ENCODE measurements around the gene IL1RAP. TPM values are rescaled to one million over a fixed set of nuclear protein-coding genes. Genes with fewer than 3 reads are reported as not detected.

IL1RAP gene
- total and polyA plus RNA-seq, 5 experiments from 2014 or later = 2.2 to 11.3 (median 3.9) TPM

DNA sequence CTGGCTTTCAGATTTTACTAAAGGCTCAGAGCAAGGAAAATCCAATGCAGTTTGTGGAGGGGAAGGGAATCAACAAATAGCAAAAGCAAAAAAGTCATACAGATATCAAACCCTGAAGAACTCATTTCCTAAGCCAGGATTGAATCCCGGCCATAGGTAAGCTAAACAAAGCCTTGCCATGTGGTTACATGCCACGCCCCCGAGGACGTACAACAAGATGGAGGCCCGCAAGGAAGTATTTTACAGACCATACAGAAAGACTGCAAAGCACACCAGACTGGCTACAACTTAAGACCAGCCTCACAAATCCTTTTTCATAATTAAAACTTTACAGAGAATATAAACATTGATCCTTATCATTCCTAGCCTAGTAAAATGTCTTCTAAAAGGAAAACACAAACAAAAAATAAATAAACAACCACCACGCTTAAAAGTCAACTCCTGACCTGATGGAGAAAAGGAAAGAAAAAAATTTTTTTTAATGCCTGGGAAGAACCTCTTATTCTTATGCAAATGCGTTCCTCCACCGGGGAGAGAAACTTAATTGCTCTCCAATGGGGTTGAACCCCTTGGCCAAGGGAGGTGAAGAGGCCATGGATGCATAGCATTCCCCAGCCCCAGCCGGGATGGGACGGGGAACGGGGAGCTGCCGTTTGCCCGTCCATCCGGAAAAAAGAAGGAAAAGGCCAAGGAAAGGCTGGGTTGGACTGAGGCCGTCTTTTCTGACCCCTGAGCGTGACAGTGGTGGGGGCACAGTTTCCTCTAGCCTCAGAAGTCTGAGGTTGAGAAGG lies 39.3 kb downstream of the IL1RAP start:
- peaks cover 0 to 18% (median 0%) of the 10 kb centered on the region in 9 donors for H3K9me3 Mint-ChIP-seq
- no peak for DNase-seq
- peaks cover 5 to 54% (median 26%) of the 10 kb centered on the region in 3 donors for H3K36me3 Mint-ChIP-seq
- no peak for ATAC-seq
- H3K27me3 Mint-ChIP-seq = no peaks in the 10 kb centered on the region
- H3K4me1 Mint-ChIP-seq = peaks cover 0 to 13% (median 3%) of the 10 kb centered on the region in 4 donors
- H3K27ac Mint-ChIP-seq = no peak overlapping the region
- H3K4me3 Mint-ChIP-seq = no peak overlapping the region
- POLR2A ChIA-PET = no interaction called here

GRCh38 chr3:190554197-190554596 lies 40.3 kb downstream of the IL1RAP start:
- DNase-seq = no peak
- POLR2A ChIA-PET = no interaction called here
- no peak for ATAC-seq
- Mint-ChIP-seq H3K9me3 (peaks cover 0 to 20% (median 4%) of the 10 kb centered on the region in 9 donors), H3K36me3 (peaks cover 8 to 61% (median 34%) of the 10 kb centered on the region in 3 donors), H3K4me3 (no peak overlapping the region), H3K27me3 (no peaks in the 10 kb centered on the region), H3K4me1 (peaks cover 2 to 13% (median 3%) of the 10 kb centered on the region in 4 donors), H3K27ac (peak overlapping the region in 1 of 10 donors; percentile 36)

GRCh38 chr3:190556351-190556750 lies 42.5 kb downstream of the IL1RAP start:
- POLR2A ChIA-PET = interaction anchor here (0.5 kb wide), 1 partner anchor 20 kb away, joined by 4 read pairs; no protein-coding TSS in a partner anchor
- H3K4me3 Mint-ChIP-seq = no peak overlapping the region
- ATAC-seq (no peak), DNase-seq (no peak)
- H3K36me3 Mint-ChIP-seq = peaks cover 8 to 50% (median 35%) of the 10 kb centered on the region in 3 donors
- H3K27ac Mint-ChIP-seq = no peak overlapping the region
- peaks cover 0 to 16% (median 4%) of the 10 kb centered on the region in 9 donors for H3K9me3 Mint-ChIP-seq
- peaks cover 2 to 19% (median 3%) of the 10 kb centered on the region in 4 donors for H3K4me1 Mint-ChIP-seq
- no peaks in the 10 kb centered on the region for H3K27me3 Mint-ChIP-seq

GRCh38 chr3:190557296-190557695 lies 43.4 kb downstream of the IL1RAP start:
- H3K4me3 Mint-ChIP-seq = no peak overlapping the region
- no peak overlapping the region for H3K27ac Mint-ChIP-seq
- peaks cover 2 to 19% (median 3%) of the 10 kb centered on the region in 4 donors for H3K4me1 Mint-ChIP-seq
- no peaks in the 10 kb centered on the region for H3K27me3 Mint-ChIP-seq
- ATAC-seq = no peak
- DNase-seq = no peak
- H3K36me3 Mint-ChIP-seq = peaks cover 8 to 42% (median 35%) of the 10 kb centered on the region in 3 donors
- POLR2A ChIA-PET = no interaction called here
- H3K9me3 Mint-ChIP-seq = peaks cover 0 to 14% (median 2%) of the 10 kb centered on the region in 9 donors

DNA sequence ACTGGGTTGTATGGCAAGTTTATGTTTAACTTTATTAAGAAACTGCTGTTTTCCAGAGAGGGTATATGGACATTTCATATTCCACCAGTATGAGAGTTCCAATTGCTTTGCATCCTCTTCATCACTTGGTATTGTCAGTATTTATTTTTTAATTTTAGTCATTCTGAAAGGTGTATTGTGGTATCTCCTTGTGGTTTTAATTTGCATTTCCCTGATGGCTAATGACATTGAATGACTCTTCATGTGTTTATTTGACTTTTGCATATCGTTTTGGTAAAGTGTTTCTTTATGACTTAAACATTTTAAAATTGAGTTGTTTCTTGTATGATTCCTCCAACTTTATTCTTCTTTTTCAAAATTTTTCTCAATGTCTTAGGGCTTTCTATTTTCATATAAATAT lies 44.4 kb downstream of the IL1RAP start:
- Mint-ChIP-seq H3K4me3 (no peak overlapping the region), H3K27me3 (no peaks in the 10 kb centered on the region), H3K4me1 (peaks cover 2 to 19% (median 3%) of the 10 kb centered on the region in 4 donors), H3K36me3 (peaks cover 8 to 35% (median 35%) of the 10 kb centered on the region in 3 donors), H3K27ac (no peak overlapping the region), H3K9me3 (peaks cover 0 to 10% (median 0%) of the 10 kb centered on the region in 9 donors)
- POLR2A ChIA-PET = no interaction called here
- no peak for DNase-seq
- no peak for ATAC-seq

GRCh38 chr3:190558796-190559195 lies 44.9 kb downstream of the IL1RAP start:
- Mint-ChIP-seq H3K4me3 (no peak overlapping the region), H3K27me3 (no peaks in the 10 kb centered on the region), H3K9me3 (peaks cover 0 to 10% (median 0%) of the 10 kb centered on the region in 9 donors), H3K36me3 (peaks cover 8 to 40% (median 35%) of the 10 kb centered on the region in 3 donors), H3K27ac (no peak overlapping the region), H3K4me1 (peaks cover 0 to 19% (median 3%) of the 10 kb centered on the region in 4 donors)
- POLR2A ChIA-PET = no interaction called here
- DNase-seq (no peak), ATAC-seq (no peak)

DNA sequence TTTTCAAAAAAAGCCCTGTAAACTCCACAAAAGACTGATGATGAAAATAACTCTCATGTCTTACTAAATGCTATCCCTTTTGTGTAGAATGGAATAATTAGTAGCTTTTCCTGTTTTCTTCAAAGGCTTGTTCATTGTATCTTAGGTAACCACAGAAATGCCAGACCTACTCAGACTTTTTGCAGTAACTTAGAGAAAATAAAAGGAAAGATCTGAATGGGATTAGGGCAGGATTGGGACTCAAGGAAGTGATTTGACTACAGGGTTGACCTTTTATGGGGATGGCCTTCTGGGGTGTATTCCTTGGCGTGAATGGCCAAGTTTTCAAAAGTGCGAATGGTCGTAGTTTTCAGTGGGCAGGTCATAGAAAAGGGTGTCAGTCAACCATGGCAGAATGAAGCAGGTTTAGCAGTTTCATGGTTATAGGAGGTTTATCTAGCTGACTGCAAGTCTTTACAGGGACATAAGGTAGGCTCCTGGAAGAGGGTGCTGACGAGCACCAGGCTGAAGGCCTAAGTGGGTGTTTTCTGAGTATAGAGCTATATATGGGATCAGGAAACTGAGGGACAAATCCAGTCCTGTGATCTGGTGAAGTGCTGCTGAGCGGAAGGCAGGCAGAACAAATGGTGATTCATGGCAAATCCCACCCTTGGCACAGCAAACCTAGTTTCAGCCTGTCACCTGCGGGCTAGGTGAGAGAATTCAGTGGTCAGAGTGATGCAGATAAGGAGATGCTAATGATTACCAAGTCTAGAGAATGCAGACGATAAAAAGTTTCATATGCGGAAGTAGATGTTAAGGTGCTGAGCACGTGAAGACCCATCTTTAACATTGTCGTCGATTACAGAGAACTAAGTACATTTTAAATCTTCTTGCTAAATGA lies 46.4 kb downstream of the IL1RAP start:
- Mint-ChIP-seq H3K27me3 (no peaks in the 10 kb centered on the region), H3K4me1 (peaks cover 0 to 10% (median 3%) of the 10 kb centered on the region in 4 donors), H3K36me3 (peaks cover 11 to 51% (median 44%) of the 10 kb centered on the region in 3 donors), H3K27ac (no peak overlapping the region), H3K9me3 (peaks cover 0 to 8% (median 0%) of the 10 kb centered on the region in 9 donors), H3K4me3 (no peak overlapping the region)
- ATAC-seq = no peak
- POLR2A ChIA-PET = no interaction called here
- no peak for DNase-seq

DNA sequence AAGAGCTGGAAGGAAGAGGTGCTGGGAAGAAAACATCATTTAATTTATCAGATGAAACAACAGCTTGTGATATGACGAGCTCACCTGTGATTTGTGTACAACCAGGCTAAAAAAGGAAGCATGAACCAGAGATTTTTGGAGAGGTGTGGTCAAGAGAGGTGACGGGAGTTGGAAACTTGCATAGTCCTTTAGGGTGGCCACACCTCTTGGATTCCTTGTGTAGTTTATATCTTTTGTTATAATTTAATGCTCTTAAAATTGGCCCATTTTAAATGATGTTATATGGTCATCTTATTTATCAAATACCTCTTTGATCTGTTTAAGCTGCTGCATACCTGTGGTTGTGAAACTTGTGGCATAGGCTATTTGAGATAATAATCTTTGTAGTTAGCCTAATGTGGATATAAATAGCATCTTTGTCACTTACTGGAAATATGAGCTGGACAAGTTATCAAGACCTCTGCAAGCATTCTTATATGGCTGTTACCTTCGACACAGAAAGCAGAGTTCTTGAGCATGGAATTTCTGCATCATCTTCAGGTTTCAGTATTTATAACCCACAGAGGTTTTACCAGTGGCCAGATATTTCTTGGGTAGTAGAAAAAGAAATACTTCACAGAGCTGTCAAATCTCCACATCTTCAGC lies 49.1 kb downstream of the IL1RAP start:
- no peak for DNase-seq
- Mint-ChIP-seq H3K4me3 (no peak overlapping the region), H3K36me3 (peaks cover 14 to 51% (median 46%) of the 10 kb centered on the region in 3 donors), H3K4me1 (peaks cover 0 to 9% (median 4%) of the 10 kb centered on the region in 4 donors), H3K27me3 (no peaks in the 10 kb centered on the region), H3K9me3 (peaks cover 0 to 8% (median 0%) of the 10 kb centered on the region in 9 donors), H3K27ac (no peak overlapping the region)
- POLR2A ChIA-PET = no interaction called here
- no peak for ATAC-seq

GRCh38 chr3:190564175-190564574 lies 50.3 kb downstream of the IL1RAP start:
- H3K4me3 Mint-ChIP-seq = no peak overlapping the region
- peaks cover 10 to 49% (median 42%) of the 10 kb centered on the region in 3 donors for H3K36me3 Mint-ChIP-seq
- H3K27me3 Mint-ChIP-seq = no peaks in the 10 kb centered on the region
- ATAC-seq = no peak
- peaks cover 0 to 4% (median 0%) of the 10 kb centered on the region in 9 donors for H3K9me3 Mint-ChIP-seq
- DNase-seq = no peak
- H3K27ac Mint-ChIP-seq = no peak overlapping the region
- POLR2A ChIA-PET = no interaction called here
- H3K4me1 Mint-ChIP-seq = peaks cover 0 to 7% (median 4%) of the 10 kb centered on the region in 4 donors

DNA sequence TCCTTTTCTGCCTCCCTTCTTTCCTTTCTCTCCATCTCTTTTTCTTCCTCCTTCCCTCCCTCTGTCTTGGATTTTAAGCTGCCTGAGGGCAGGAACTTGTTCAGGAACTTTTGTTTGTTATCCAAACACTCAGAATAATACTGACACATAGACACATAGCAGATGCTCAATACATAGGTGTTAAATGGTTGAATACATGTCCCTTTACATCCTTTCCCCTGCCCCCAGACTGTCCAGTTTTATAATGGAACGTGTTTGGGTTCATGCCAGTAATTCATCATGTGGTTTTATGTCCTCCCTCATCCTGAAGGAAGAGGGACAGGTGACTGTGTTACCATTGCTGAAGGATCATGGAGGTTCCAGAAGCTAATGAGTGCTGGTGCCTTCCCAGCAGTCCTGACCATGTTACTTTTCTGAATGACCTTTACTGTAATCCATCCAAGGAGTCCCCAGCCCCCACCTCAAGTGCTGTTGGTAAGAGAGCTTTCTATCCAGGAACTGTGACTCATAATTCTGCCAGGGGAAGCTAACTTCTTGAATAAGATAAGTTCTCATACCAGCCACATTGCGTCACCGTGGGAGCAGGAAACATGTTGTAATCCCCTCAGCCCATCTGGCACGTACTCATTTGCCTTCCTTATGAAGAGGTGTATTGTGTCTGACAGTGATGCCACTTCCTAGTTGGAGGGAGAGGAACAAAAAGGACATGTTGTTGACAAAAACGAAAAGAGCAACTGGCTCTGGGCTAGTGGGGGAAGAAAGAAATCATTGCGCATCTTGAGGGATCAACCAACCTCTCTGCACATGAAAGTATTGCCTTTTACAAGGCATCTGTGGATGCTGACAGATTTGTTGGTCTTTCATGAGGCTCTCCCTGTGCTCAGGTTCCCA lies 52.4 kb downstream of the IL1RAP start:
- POLR2A ChIA-PET = no interaction called here
- no peak for ATAC-seq
- H3K36me3 Mint-ChIP-seq = peaks cover 10 to 46% (median 45%) of the 10 kb centered on the region in 3 donors
- H3K4me3 Mint-ChIP-seq = no peak overlapping the region
- H3K27me3 Mint-ChIP-seq = no peaks in the 10 kb centered on the region
- H3K27ac Mint-ChIP-seq = no peak overlapping the region
- no peaks in the 10 kb centered on the region for H3K9me3 Mint-ChIP-seq
- peak in 1 of 10 donors; percentile 4 for DNase-seq
- H3K4me1 Mint-ChIP-seq = peaks cover 0 to 7% (median 0%) of the 10 kb centered on the region in 4 donors

GRCh38 chr3:190568036-190568435 lies 54.2 kb downstream of the IL1RAP start:
- H3K27ac Mint-ChIP-seq = no peak overlapping the region
- POLR2A ChIA-PET = no interaction called here
- no peak overlapping the region for H3K4me3 Mint-ChIP-seq
- peaks cover 0 to 2% (median 0%) of the 10 kb centered on the region in 9 donors for H3K9me3 Mint-ChIP-seq
- peaks cover 0 to 7% (median 0%) of the 10 kb centered on the region in 4 donors for H3K4me1 Mint-ChIP-seq
- DNase-seq (no peak), ATAC-seq (no peak)
- H3K36me3 Mint-ChIP-seq = peaks cover 14 to 48% (median 45%) of the 10 kb centered on the region in 3 donors
- no peaks in the 10 kb centered on the region for H3K27me3 Mint-ChIP-seq
